NCI-H1105 (cell line): ENCODE results near the gene ITGB1BP1.

Experiments
- DNase-seq: peaks from one replicate; lab custom pipeline; 2025; lab: John Stamatoyannopoulos, UW

Gene ITGB1BP1

DNA sequence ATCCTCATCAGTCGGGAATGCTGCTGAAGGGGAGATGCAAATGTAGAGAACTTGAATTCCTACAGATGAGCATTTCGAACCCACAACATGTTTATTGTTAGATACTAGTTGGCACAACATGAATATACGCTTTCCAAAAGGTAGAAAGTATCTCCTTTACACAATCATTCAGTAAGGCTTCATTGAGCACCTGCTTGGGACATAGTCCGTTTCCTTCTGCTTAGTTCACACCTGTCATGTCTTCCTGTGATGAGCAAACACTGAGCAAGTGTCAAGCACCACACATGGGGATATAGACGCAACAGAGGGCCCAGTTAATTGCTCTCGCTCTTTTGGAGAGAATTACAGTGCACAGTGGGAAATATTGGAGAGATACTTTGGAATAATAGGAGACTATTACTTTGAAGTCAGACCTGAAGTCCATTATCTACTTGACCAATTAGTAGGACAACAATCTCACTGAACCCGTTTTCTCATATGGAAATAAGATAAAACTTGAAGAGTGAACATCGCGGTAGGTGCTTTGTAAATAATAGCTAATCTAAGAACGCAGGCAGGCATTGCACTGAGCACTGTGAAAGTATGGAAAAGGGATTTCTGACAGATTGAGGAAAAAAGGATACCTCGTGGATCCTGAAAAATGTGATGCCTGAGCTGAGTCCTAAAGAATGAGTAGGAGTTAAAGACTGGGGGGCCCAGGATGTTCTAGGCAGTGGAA is 1.3 kb upstream of the ITGB1BP1 start:
- no peak for DNase-seq

DNA sequence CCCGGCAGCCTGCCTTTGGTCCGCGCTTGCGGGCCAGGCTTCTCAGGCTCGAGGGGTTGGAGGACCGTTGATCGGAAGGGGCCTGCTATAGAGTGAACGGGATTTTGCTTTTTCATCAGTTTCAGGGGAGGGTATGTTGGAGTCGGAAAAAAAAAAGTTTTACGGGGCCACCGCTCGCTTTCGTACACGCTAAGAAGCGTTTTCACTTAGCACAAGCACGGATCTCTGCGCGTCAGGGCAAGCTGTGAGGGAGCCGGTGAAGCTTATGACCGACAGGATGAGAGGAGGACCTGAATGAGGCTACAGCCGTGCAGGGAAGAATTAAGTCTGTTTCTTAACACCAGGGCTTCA is 569 bp upstream of the ITGB1BP1 start:
- peak; percentile 30 for DNase-seq

- peak; percentile 28 for DNase-seq
Measured at GRCh38 chr2:9422321-9423099, 818 bp downstream of the ITGB1BP1 start.

DNA sequence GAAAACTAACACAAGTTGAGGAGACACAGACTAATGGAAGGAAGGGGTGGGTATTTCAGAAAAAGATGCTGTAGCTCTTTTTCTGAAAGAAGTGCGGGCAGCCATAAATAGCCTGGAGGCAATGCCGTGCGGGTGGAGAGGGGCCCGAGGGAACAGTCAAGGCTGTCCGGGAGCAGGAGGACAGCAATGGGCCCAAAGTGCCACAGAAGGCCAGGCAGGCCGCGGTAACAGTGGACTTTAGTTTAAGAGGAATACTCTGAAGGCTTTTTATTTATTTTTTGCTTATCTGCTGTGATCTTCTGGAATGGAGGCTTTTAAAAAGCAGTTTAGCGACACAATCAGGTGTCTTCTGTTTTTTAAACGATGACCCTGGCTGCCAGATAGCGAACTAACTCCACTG is 2.8 kb downstream of the ITGB1BP1 start:
- no peak for DNase-seq

DNA sequence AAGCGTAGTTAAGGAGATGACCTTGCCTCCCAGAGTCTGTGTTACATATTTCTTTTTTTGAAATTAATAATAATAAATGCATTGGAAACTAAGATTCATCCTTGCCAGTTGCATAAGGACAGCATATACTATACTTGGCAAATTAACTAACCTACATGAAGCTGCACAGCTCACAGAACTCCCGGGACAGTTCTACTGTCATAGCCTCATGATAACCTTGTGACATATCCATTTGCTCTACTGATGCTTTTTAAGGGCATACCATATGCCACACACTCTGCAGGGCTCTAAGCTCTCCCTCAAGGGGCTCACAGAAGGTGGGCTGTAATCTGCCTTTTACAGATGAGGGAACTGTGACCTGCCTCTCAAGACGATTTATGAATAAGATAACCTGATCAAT is 3.8 kb downstream of the ITGB1BP1 start:
- DNase-seq = no peak

DNA sequence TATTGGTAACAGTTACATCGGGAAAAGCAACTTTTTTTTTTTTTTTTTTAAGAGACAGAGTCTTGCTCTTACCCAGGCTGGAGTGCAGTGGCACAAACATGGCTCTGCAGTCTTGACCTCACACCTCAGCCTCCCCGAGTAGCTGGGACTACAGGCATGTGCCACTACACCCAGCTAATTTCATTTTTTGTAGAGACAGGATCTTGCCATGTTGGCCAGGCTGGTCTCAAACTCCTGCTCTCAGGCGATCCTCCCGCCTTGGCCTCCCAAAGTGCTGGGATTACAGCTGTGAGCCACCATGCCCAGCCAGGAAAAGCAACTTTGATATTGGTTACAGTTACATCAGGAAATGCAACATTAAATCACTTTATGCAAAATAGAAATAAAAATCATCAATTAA is 4.6 kb downstream of the ITGB1BP1 start:
- DNase-seq = no peak

DNA sequence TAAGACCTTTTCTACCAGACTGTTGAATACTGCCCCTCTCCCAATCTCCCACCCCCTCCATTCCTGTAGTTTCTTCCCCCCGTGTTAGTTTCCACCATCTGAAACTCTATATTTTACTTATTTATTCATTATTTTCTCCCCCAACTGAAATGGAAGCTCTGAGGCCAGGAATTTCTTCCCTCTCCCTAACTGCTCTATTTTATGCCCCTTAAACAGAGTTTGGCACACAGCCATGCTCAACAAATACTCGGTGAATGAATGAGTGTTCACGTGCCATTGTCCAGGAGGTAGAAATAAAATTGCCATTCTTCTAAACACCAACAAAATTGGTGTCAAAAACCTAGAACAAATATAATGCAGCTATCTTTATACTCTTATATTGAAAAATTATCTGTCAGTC is 5.6 kb downstream of the ITGB1BP1 start:
- DNase-seq = peak; percentile 30

- DNase-seq = no peak
Measured at GRCh38 chr2:9416962-9417316, 6.4 kb downstream of the ITGB1BP1 start.

DNA sequence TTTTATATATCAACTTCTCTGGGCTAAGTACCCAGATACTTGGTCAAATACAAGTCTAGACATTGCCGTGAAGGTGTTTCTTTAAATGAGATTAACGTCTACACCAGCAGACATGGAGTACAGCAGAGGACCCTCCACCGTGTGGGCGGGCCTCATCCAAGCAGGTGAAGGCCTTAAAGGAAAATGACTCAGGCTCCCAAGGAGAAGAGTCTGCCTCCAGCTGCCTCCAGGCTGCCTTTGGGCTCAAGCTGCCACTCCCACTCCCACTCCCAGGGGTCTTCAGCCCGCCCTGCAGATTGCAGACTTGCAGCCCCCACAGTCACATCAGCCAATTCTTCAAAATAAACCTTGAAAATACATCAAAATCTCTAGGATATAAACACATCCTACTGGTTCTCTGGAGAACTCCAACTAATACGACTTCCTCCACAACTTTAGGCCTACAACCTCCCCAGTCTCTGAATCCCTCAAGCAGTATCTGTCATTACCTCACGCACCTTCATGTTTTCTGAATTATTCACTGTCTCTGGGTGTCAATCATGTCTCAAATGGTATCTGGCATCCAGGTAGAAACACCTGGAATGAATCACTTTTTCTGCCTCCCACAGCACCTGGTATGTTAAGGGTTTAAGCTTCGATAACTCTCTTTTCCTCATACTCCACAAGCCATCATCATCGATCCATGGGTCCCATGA is 6.9 kb downstream of the ITGB1BP1 start:
- no peak for DNase-seq

GRCh38 chr2:9415516-9416169 is 7.7 kb downstream of the ITGB1BP1 start:
- DNase-seq = no peak

- DNase-seq = no peak
Measured at GRCh38 chr2:9412781-9413180, 10.5 kb downstream of the ITGB1BP1 start.

- DNase-seq = no peak
Measured at GRCh38 chr2:9410108-9410507, 13.2 kb downstream of the ITGB1BP1 start.

DNA sequence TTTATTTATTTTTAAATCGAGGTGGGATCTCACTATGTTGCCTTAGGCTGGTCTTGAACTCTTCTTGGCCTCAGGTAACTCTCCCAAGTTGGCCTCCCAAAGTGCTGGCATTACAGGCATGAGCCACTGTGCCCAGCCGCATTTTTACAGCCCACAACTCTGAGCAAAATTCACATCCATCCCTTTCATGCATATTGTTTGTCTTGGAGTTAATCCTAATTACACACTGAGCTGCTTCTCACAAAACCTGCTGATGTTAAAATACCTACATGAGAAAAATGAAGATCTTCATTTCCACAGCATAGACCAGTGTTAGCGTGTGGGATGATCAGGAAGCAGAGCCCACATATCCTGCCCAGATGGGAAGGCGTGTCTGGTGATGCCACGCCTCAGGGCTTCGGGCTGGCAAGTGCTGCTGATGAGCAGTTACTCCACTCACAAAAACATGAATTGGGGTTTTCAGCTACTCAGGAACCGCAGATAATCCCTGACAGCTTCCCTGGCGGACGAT is 14.6 kb downstream of the ITGB1BP1 start:
- DNase-seq = no peak

GRCh38 chr2:9407363-9407811 is 15.9 kb downstream of the ITGB1BP1 start:
- no peak for DNase-seq

- DNase-seq = no peak
Measured at GRCh38 chr2:9406529-9407362, 16.6 kb downstream of the ITGB1BP1 start.

GRCh38 chr2:9405636-9406035 is 17.7 kb downstream of the ITGB1BP1 start:
- no peak for DNase-seq

DNA sequence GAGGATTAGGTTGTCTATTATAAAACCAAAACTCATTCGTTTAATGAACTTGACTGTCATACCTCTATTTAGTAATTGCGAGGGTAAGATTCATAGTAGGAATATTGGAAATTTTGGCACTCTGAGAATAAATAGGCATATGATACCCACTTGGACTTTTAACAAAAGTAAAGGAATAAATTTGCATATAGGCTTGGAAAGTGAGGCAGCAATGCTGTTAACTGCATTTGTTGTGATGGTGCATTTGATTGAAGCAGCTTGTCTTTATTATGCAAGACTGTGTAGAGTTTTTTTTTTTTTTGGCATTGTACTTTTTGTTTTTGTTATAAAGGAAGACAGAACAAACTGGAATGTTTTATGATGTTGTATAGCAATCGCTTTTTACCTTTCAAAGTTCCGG is 18.9 kb downstream of the ITGB1BP1 start:
- no peak for DNase-seq

DNA sequence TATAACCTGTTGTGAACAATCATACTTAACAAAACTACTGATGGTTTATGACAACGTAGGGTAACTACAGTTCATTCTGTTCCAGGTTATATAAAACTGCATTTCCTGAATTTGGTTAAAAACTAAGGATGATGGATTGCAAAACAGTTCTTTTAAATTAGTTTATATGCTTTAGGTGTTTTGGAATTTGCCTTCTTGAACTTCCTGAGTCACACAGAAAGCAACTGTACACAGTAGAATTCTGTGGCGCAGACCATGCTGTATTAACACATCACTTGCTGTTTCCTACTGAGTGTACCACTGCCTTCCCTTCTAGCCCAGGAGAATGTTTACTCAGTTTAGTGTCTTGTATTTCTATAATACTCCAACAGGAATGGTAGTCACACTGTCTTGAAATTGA is 19.4 kb downstream of the ITGB1BP1 start:
- no peak for DNase-seq

GRCh38 chr2:9401646-9402371 is 21.5 kb downstream of the ITGB1BP1 start:
- DNase-seq = no peak

- DNase-seq = no peak
Measured at GRCh38 chr2:9401059-9401547, 22.2 kb downstream of the ITGB1BP1 start.
